NCI-H1105 (cell line): ENCODE data around the gene TEAD1.

Experiments
- DNase-seq: peaks from one replicate; lab custom pipeline; 2025; lab: John Stamatoyannopoulos, UW

The TEAD1 gene

GRCh38 chr11:12666915-12667314 is 7.3 kb upstream of the TEAD1 start:
- no peak for DNase-seq

DNA sequence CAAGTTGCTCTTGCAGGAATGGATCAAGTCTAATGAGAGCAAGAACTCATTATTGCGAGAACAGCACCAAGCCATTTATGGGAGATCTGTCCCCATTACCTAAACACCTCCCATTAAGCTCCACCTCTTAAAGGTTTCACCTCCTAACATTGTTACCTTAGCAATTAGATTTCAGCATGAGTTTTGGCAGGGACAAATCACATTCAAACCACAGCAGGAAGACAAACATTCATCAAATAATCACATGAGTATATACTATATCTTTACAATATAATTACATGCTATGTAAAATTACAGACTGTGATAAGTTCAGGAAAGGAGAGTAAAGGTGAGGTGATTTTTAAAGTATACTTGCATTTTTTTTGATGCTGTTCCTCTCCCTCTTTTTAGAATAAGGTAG is 6.6 kb upstream of the TEAD1 start:
- DNase-seq: no peak

GRCh38 chr11:12668166-12668565 is 6.1 kb upstream of the TEAD1 start:
- DNase-seq: no peak

- no peak for DNase-seq
Observed at GRCh38 chr11:12669930-12670329, 4.3 kb upstream of the TEAD1 start.

DNA sequence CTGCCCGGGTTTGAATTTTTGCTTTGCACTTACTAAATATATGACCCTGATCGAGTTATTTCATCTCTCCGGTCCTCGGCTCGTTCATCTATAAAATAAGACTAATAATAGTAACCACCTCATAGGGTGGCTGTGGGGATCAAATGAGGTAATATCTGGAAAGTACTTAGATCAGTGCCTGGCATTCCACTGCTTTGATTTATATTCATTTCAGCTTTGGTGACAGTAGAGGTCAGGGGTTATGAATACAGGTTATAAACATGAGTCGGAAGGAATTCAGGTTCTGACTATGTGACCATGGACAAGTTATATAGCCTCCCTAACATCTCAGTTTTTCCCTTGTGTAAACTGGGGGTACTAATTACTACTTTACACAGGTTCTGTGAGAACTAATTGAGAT is 2.9 kb upstream of the TEAD1 start:
- no peak for DNase-seq

GRCh38 chr11:12673601-12673923 is 659 bp upstream of the TEAD1 start:
- no peak for DNase-seq

- no peak for DNase-seq
Observed at GRCh38 chr11:12674571-12674935, 332 bp downstream of the TEAD1 start.

- peak; percentile 73 for DNase-seq
Observed at GRCh38 chr11:12674936-12675696, 895 bp downstream of the TEAD1 start.

DNA sequence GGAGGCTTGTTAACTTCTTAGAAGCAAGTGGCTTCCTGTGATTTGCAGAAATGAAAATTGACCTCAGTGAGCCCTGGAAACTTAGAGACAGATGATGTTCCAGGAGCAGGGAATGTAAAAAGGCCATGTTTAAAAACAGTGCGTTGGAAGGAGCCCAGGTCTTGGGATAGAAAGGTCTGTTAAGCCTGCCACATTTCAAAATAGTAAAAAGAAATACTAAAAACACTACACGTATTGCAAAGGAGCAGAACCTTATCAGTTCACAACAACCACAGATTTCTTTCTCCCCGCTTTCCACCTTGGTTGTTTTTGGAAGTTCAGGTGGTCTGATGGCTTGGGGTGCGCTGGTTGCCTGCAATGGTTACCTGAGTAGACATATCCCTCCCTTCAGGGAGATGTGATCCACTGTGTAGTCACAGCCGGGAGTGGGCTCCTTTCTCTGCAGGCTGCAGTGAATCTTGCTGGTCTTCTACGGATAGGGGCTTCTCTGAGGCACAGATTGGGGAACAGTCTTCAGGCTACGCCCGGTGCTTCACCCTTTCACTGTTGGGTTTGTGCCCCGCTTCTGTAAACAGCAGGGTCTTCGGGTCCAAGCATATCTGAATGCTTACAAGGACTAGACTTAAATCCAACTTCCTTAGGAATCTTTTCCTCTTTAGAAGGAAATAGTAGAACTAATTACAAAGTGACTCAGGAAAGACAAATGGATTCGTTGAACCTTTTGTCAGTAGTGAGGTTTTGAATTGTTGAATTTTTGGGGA is 1.9 kb downstream of the TEAD1 start:
- peak; percentile 51 for DNase-seq

GRCh38 chr11:12677131-12677530 is 2.9 kb downstream of the TEAD1 start:
- DNase-seq: peak; percentile 59

- no peak for DNase-seq
Observed at GRCh38 chr11:12678092-12678491, 3.9 kb downstream of the TEAD1 start.

DNA sequence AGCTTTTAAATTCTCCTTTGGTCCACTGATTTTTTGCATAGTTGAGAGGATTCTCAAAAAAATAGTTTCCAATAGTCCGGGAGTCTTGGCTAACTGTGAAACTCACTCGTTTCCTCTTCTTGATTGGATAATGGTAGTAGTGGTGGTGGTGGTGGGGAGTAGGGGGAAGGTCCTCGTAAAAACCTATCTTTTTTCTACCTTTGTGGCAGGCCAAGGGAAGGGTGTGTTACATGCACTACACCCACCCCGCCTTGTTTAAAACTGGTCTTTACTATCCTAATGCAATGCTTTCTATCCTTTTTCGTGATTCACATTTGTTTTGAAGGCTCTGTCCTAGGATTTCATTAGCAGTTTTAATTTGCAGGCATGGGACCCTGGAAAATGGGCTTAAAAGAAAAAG is 4.8 kb downstream of the TEAD1 start:
- no peak for DNase-seq

DNA sequence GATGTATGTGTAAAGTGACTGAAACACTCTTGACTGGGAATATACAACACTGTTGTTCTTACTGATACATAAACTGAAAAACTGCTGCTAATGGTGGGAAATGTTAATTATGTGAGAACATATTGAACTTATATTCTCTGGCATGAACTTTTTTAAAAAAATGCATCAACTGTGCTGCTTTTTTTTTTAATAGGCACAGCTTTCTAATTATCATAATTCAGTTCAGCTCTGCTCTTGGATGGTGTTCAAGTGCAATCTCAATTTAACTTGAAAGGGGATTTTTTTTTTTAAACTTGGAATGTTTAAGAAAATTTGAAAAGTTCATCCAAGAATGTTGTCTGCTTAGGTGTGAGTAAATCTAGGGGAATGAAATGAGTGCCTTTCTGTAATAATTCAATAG is 5.2 kb downstream of the TEAD1 start:
- no peak for DNase-seq

DNA sequence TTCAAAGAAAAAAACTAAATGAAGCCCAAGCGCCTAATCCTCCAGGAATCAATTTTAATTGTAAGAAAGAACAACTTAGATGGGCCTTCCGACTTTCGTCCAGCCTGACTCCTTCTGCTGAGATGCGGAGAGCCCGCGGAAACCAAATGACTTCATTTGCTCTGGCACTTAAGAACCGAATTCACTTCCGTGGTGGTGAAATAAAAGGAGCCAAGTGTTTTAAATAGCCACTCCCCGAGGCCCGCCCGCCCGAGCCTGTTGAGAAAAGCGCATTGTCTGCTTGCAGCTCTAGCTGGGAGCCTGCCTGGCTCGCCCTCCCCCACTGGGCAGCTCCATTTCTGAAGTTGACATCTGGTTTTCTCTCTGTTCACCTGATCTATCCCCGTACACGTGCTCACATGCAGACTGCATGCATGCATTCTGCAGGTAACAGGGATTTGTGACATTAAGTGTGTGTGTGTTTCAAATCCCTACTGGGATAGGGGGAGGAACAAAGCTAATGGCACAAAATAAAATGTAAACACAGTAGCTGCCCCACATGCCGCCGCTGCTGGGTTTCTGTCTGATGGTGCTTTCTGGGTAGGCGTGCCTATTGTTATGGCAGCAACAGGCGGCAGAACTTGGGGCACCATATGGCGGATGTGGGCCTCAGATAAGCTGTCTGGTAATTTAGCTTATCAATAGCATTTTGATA is 6.2 kb downstream of the TEAD1 start:
- DNase-seq: peak; percentile 95

DNA sequence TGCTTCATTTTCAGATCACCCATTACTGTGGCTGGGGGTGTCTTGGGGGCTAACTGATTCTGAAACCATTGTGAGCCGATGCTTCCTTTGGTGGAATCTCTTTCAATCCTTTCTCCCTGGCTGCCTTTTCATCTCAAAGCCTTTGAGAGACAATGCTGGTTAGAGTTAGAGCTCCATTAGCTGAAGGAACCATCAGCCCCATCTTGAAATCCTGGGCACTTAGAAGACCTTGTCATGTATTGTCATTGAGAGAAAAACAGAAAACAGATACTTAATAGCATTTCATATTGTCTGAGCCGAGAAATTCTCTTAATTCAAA is 6.7 kb downstream of the TEAD1 start:
- no peak for DNase-seq

DNA sequence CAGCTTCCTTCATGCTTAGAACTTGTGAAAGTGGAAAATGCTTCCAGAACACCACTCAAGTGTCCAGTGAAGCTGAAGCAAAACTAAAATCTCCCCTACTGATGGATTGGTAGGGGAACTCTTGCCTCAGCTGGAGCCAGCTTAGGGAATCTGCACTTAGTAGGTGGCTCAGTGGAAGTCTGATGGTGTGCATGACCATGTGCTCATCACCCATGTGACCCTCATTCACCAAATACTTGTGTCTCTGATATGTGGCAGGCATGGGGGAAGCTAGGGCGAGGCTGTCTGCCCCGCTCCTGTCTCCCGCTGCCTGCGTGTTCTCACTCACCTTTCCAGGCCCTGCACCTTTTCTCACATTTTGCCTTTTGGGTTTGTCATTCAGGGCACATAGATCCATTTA is 7.2 kb downstream of the TEAD1 start:
- DNase-seq: no peak

DNA sequence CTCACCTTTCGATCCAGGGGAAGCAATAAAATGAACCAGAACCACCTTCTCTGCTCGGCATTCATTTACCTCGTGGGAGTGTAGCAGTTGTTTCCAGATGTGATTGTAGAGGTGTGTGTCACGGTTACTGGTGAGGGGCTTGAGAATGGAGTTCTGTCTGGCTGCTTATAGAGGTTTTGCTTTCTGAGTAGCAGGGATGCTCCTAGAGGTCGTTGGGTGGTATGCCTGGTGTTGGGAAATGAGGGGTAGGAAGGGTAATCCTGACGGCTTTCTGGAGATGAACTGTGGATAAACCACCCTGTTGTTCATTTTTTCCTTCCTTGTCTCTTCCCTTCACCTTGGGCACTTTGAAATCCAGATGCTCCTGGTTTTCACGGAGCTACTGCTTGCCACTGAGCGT is 8.1 kb downstream of the TEAD1 start:
- DNase-seq: no peak

DNA sequence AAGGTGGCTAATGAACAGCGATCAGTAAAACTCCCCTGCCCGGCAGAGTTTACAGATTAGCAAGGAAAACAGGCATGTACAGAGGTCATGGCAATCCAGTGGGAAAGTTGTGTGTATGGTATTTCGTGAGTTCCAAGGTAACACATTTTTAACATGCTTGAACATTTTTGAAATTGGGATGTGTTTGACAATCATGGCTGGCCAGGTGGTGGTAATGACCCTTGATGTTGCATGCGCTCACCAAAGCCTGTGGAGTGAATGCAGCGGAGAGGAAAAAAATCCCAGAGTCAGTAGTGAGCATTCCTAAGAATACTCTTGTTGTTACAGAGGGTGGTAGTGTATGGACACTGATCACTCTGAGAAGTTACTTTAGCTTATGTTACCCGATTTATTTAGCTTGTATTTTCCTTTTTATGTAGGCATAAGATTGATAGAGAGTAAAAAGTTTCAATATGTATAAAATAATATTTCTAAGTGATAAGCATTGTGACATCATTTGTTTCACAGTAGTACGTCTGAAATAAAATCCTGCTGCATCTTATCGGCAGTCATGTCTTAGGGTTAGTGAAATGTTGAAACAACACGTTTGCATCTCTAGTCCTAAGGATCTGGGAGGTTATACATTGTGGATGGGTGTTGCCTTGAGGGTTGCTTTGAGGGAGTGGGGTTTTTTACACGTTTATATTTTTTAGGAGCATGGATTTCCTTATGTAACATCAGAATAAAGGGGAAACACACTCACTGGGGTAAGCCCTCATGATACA is 8.7 kb downstream of the TEAD1 start:
- no peak for DNase-seq

GRCh38 chr11:12683874-12684273 is 9.7 kb downstream of the TEAD1 start:
- no peak for DNase-seq

GRCh38 chr11:12684315-12684714 is 10.1 kb downstream of the TEAD1 start:
- no peak for DNase-seq

GRCh38 chr11:12684816-12685215 is 10.6 kb downstream of the TEAD1 start:
- no peak for DNase-seq

DNA sequence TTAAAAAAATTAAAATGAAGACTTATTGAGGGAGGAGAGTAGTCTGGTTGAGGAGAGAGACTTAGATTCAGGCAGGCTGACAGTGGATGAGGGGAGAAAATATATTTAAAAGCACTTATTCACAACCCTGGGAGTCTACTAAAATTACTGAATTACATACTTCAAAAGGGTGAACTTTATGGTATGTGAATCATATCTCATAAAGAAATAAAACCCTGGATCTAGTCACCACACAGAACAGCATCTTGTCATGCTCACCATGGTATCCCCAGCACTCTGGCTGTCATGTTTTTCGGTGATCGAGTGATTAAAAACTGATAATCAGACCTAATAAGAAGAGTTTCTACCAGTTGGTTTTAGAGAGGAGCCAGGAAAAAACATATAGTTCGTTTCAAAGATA is 11.0 kb downstream of the TEAD1 start:
- no peak for DNase-seq
